C4-2B (cell line): ENCODE measurements around the gene SLC2A13.

Experiments used
- ZFX ChIP-seq: fragments of 450-650 bp; IDR thresholded peaks from 2 replicates; pipeline ENCODE4 v1.6.1; 2017
- TF ChIP-seq, protein P1 (sequence below): fragments of 450-650 bp; conservative IDR thresholded peaks from 2 replicates; pipeline ENCODE4 v1.5.1; 2017; ENCODE audit warnings: mild to moderate bottlenecking

DNA sequence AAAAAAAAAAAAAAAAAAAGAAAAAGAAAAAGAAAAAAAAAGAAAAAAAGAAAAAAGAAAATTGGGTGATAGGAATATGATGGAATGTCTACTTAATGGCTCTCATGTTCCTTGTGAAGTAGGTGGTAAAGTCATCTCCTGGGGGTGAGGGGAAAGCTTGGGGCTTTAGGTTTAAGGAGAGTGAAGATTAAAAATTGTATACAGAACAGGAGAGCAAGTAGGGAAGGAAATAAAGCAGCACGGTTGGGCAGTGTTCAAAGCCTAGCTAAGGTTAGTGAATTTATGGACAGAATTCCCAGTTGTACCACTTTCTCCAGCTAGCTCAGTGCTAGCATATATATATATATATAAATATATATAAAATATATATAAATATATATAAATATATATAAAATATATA lies 40.0 kb upstream of the SLC2A13 start:
- TF ChIP-seq, protein P1, sequence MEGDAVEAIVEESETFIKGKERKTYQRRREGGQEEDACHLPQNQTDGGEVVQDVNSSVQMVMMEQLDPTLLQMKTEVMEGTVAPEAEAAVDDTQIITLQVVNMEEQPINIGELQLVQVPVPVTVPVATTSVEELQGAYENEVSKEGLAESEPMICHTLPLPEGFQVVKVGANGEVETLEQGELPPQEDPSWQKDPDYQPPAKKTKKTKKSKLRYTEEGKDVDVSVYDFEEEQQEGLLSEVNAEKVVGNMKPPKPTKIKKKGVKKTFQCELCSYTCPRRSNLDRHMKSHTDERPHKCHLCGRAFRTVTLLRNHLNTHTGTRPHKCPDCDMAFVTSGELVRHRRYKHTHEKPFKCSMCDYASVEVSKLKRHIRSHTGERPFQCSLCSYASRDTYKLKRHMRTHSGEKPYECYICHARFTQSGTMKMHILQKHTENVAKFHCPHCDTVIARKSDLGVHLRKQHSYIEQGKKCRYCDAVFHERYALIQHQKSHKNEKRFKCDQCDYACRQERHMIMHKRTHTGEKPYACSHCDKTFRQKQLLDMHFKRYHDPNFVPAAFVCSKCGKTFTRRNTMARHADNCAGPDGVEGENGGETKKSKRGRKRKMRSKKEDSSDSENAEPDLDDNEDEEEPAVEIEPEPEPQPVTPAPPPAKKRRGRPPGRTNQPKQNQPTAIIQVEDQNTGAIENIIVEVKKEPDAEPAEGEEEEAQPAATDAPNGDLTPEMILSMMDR, result peak; percentile 7; the same call in 1 of the 2 replicates
- TF ChIP-seq ZFX, result no peak
